ENCODE data around the gene MPL.

MPL gene

DNA sequence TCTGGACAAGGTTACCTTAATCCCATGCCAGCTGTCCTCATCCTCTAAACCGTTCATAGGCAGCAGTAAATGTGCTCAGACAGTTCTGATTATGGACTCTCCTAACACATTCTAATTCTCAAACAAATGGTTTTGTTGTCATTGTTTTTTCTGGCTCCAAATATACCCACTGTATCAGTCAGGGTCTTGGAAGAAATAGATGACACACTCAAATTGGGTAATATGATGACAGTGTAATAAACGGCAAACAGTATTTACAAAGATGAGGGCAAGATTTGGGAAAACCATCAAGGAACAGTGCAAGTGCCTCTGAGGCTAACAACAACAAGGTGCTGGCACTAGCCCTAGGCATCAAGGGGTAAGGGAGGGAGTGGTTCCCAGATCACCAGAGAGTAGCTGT is 16.9 kb downstream of the MPL start:
- Histone ChIP-seq H3K27ac (ENCODE audit: insufficient read depth in 1 of 2, low read depth in 1 of 2, low read length in 2 of 2, poor library complexity in 1 of 2, severe bottlenecking in 2 of 2) (no peak overlapping the region), H3K36me3 (ENCODE audit: control insufficient read depth in 4 of 4, insufficient read depth in 4 of 4, low read length in 3 of 4) (peaks cover 0 to 12% (median 2%) of the 10 kb centered on the region in 4 experiments), H3K4me3 (ENCODE audit: control insufficient read depth in 1 of 7, extremely low read depth in 1 of 7, insufficient read depth in 4 of 7, low read depth in 2 of 7, low read length in 6 of 7) (no peak overlapping the region), H3K9me3 (ENCODE audit: control extremely low read depth in 1 of 5, control insufficient read depth in 4 of 5, insufficient read depth in 2 of 5, low read depth in 1 of 5, low read length in 4 of 5) (no peaks in the 10 kb centered on the region), H3K27me3 (replicated peaks in 2 of 5; ENCODE audit: control insufficient read depth in 4 of 5, insufficient read depth in 5 of 5, low read length in 4 of 5) (no peaks in the 10 kb centered on the region), H3K4me1 (ENCODE audit: control extremely low read depth in 1 of 4, control insufficient read depth in 4 of 4, insufficient read depth in 4 of 4, low read length in 3 of 4) (peaks cover 0 to 19% (median 15%) of the 10 kb centered on the region in 4 experiments)
- WGBS (ENCODE audit: insufficient coverage) = 100% methylated on average over 2 of the region's 2 CpGs
- ChIA-PET POLR2A (no interaction called here), CTCF (interaction anchor here (0.6 to 1.6 kb wide), 5 partner anchors 14 to 227 kb away, joined by 3 to 4 read pairs (median 3); no protein-coding TSS in a partner anchor)
- no peak for DNase-seq

DNA sequence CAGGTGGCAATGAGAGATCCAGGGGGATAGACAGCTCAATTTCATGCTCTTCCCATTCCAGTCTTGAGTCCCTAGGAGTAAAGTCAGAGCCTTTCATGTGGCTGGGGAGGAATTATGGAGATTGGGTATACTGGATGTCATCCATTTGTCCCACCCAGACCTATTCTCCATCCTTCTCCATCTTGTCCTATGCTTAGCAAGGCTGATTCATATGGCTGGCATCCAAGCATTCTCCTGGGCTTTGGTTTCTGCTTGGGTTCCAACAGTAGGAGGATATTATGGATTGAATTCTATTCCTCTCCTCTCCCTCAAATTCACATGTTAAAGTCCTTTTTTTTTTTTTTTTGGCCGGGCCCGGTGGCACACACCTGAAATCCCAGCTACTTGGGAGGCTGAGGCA is 17.3 kb downstream of the MPL start:
- Histone ChIP-seq H3K4me3 (ENCODE audit: control insufficient read depth in 1 of 7, extremely low read depth in 1 of 7, insufficient read depth in 4 of 7, low read depth in 2 of 7, low read length in 6 of 7) (no peak overlapping the region), H3K4me1 (ENCODE audit: control extremely low read depth in 1 of 4, control insufficient read depth in 4 of 4, insufficient read depth in 4 of 4, low read length in 3 of 4) (peaks cover 2 to 24% (median 19%) of the 10 kb centered on the region in 4 experiments), H3K9me3 (ENCODE audit: control extremely low read depth in 1 of 5, control insufficient read depth in 4 of 5, insufficient read depth in 2 of 5, low read depth in 1 of 5, low read length in 4 of 5) (no peaks in the 10 kb centered on the region), H3K27ac (ENCODE audit: insufficient read depth in 1 of 2, low read depth in 1 of 2, low read length in 2 of 2, poor library complexity in 1 of 2, severe bottlenecking in 2 of 2) (no peak overlapping the region), H3K36me3 (ENCODE audit: control insufficient read depth in 4 of 4, insufficient read depth in 4 of 4, low read length in 3 of 4) (peaks cover 0 to 9% (median 4%) of the 10 kb centered on the region in 4 experiments), H3K27me3 (replicated peaks in 2 of 5; ENCODE audit: control insufficient read depth in 4 of 5, insufficient read depth in 5 of 5, low read length in 4 of 5) (no peaks in the 10 kb centered on the region)
- WGBS (ENCODE audit: insufficient coverage) = no CpG with 5 or more reads among the region's 2 CpGs
- ChIA-PET CTCF (interaction anchor here (0.6 to 1.6 kb wide), 3 partner anchors 14 to 227 kb away, joined by 3 to 4 read pairs (median 3); no protein-coding TSS in a partner anchor), POLR2A (no interaction called here)
- DNase-seq = no peak

DNA sequence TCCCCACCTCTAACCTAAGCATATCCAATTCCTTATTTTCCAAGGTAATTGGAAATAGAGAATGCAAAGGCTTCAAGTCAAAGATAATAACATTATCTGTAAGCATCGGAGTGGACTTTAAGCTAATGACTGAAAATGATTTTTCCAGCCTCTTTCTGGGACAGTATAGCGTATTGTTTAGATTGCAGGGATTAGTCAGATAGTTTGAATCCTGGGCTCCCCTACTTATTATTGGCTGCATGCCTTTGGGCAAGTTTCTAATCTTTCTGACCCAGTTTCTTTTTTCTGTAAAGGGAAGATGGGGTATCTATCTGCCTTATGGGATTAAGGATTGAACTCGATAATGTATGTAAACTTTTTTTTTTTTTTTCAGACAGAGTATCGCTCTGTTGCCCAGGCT is 19.6 kb downstream of the MPL start:
- Histone ChIP-seq H3K9me3 (ENCODE audit: control extremely low read depth in 1 of 5, control insufficient read depth in 4 of 5, insufficient read depth in 2 of 5, low read depth in 1 of 5, low read length in 4 of 5) (no peaks in the 10 kb centered on the region), H3K36me3 (ENCODE audit: control insufficient read depth in 4 of 4, insufficient read depth in 4 of 4, low read length in 3 of 4) (peaks cover 4 to 33% (median 14%) of the 10 kb centered on the region in 4 experiments), H3K27me3 (replicated peaks in 2 of 5; ENCODE audit: control insufficient read depth in 4 of 5, insufficient read depth in 5 of 5, low read length in 4 of 5) (no peaks in the 10 kb centered on the region), H3K4me3 (ENCODE audit: control insufficient read depth in 1 of 7, extremely low read depth in 1 of 7, insufficient read depth in 4 of 7, low read depth in 2 of 7, low read length in 6 of 7) (no peak overlapping the region), H3K4me1 (ENCODE audit: control extremely low read depth in 1 of 4, control insufficient read depth in 4 of 4, insufficient read depth in 4 of 4, low read length in 3 of 4) (peaks cover 2 to 40% (median 24%) of the 10 kb centered on the region in 4 experiments), H3K27ac (ENCODE audit: insufficient read depth in 1 of 2, low read depth in 1 of 2, low read length in 2 of 2, poor library complexity in 1 of 2, severe bottlenecking in 2 of 2) (no peak overlapping the region)
- ChIA-PET CTCF (interaction anchor here (0.8 to 2.4 kb wide), 7 partner anchors 10 to 127 kb away, joined by 3 to 13 read pairs (median 3); no protein-coding TSS in a partner anchor), POLR2A (no interaction called here)
- WGBS (ENCODE audit: insufficient coverage) = 100% methylated on average over 2 of the region's 4 CpGs
- no peak for DNase-seq

DNA sequence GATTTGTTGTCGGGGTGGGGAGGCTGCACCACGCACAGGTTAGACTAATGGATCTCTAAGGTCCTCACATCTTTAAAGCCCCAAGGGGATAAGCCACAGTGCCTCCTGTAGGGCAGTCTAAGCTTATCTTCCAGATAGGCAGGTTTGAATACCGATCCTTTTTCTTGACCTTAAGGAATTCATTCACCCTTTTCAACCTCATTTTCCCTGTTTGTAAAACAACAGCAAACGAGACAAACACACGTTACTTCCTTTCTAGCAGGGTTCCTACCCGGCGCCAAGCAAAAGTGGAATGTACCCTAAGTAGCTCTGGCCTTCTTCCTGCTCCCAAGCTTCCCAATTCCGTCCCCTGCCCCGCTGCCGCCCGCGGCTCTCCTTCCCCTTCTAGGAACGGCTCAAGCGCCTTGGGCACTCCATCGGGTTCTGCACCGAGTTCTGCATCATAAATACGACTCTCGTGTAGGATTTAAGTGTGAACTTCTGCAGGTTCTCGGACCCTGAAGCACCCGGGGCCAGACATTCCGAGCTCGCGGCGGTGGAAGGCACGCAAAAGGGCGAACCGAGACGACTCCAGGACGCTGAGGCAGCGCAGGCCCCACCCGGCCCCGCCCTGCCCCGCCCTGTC is 20.6 kb downstream of the MPL start:
- Histone ChIP-seq H3K4me3 (ENCODE audit: control insufficient read depth in 1 of 7, extremely low read depth in 1 of 7, insufficient read depth in 4 of 7, low read depth in 2 of 7, low read length in 6 of 7) (peak overlapping the region; percentile 77 to 97 (median 93)), H3K27ac (ENCODE audit: insufficient read depth in 1 of 2, low read depth in 1 of 2, low read length in 2 of 2, poor library complexity in 1 of 2, severe bottlenecking in 2 of 2) (peak overlapping the region; percentile 77 to 91), H3K4me1 (ENCODE audit: control extremely low read depth in 1 of 4, control insufficient read depth in 4 of 4, insufficient read depth in 4 of 4, low read length in 3 of 4) (peaks cover 2 to 33% (median 24%) of the 10 kb centered on the region in 4 experiments), H3K9me3 (ENCODE audit: control extremely low read depth in 1 of 5, control insufficient read depth in 4 of 5, insufficient read depth in 2 of 5, low read depth in 1 of 5, low read length in 4 of 5) (no peaks in the 10 kb centered on the region), H3K27me3 (replicated peaks in 2 of 5; ENCODE audit: control insufficient read depth in 4 of 5, insufficient read depth in 5 of 5, low read length in 4 of 5) (no peaks in the 10 kb centered on the region), H3K36me3 (ENCODE audit: control insufficient read depth in 4 of 4, insufficient read depth in 4 of 4, low read length in 3 of 4) (peaks cover 4 to 40% (median 18%) of the 10 kb centered on the region in 4 experiments)
- POLR2A ChIA-PET = interaction anchor here (1.2 to 1.4 kb wide), 2 partner anchors 10 to 12 kb away, joined by 3 to 8 read pairs; partner anchors contain the start of gene ELOVL1
- WGBS (ENCODE audit: insufficient coverage) = 0% methylated on average over 16 of the region's 33 CpGs
- CTCF ChIA-PET = interaction anchor here (0.7 to 2.4 kb wide), 14 partner anchors 9 to 131 kb away, joined by 3 to 13 read pairs (median 4); partner anchors contain the start of genes MED8 and SZT2
- peak; percentile 61 to 62 (median 61) for DNase-seq

DNA sequence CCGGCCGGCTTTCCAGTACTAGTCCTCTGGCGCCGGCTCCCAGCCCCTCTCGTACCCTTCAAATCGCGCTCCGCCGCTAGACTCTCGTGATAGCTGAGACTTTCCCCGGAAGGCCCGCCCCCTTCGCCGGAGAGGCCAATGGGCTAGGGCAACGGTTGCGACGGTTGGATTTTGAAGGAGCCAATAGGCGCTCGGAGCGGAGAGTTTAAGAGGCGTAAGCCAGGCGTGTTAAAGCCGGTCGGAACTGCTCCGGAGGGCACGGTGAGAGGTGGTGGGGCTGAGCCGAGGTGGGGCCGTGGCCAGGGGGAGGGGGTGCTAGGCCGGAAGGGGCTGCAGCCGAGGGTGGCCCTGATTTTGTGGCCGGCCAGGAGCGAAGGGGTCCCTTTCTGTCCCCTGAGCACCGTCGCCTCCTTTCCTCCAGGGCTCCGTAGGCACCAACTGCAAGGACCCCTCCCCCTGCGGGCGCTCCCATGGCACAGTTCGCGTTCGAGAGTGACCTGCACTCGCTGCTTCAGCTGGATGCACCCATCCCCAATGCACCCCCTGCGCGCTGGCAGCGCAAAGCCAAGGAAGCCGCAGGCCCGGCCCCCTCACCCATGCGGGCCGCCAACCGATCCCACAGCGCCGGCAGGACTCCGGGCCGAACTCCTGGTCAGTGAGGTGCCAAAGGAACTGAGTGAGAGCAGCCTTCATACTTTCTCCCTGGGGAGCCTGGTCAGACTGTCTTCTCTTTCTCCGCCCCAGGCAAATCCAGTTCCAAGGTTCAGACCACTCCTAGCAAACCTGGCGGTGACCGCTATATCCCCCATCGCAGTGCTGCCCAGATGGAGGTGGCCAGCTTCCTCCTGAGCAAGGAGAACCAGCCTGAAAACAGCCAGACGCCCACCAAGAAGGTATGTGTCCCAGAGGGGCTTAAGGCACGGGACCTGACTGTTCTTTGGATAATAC is 21.4 kb downstream of the MPL start, which contains the start of gene CDC20:
TSS of gene CDC20 (plus strand) at position 236 of the 948 bp plus-strand sequence. CDS start at position 471, 235 bp downstream.
- WGBS (ENCODE audit: insufficient coverage) = 6% methylated on average over 40 of the region's 59 CpGs
- DNase-seq = peak; percentile 95 to 97 (median 97)
- ChIA-PET CTCF (interaction anchor here (0.7 to 2.4 kb wide), 14 partner anchors 8 to 132 kb away, joined by 3 to 13 read pairs (median 4); no protein-coding TSS in a partner anchor), POLR2A (interaction anchor here (1.2 to 1.4 kb wide), 2 partner anchors 9 to 13 kb away, joined by 3 to 8 read pairs; partner anchors contain the start of gene ELOVL1)
- Histone ChIP-seq H3K27ac (ENCODE audit: insufficient read depth in 1 of 2, low read depth in 1 of 2, low read length in 2 of 2, poor library complexity in 1 of 2, severe bottlenecking in 2 of 2) (peak within 1 kb of the TSS; percentile 77 to 91), H3K4me1 (ENCODE audit: control extremely low read depth in 1 of 4, control insufficient read depth in 4 of 4, insufficient read depth in 4 of 4, low read length in 3 of 4) (peaks cover 2 to 33% (median 24%) of the 10 kb centered on the region in 4 experiments), H3K27me3 (replicated peaks in 2 of 5; ENCODE audit: control insufficient read depth in 4 of 5, insufficient read depth in 5 of 5, low read length in 4 of 5) (no peaks in the 10 kb centered on the region), H3K9me3 (ENCODE audit: control extremely low read depth in 1 of 5, control insufficient read depth in 4 of 5, insufficient read depth in 2 of 5, low read depth in 1 of 5, low read length in 4 of 5) (no peaks in the 10 kb centered on the region), H3K36me3 (ENCODE audit: control insufficient read depth in 4 of 4, insufficient read depth in 4 of 4, low read length in 3 of 4) (peaks cover 6 to 47% (median 26%) of the 10 kb centered on the region in 4 experiments), H3K4me3 (ENCODE audit: control insufficient read depth in 1 of 7, extremely low read depth in 1 of 7, insufficient read depth in 4 of 7, low read depth in 2 of 7, low read length in 6 of 7) (peak within 1 kb of the TSS; percentile 77 to 97 (median 93))

DNA sequence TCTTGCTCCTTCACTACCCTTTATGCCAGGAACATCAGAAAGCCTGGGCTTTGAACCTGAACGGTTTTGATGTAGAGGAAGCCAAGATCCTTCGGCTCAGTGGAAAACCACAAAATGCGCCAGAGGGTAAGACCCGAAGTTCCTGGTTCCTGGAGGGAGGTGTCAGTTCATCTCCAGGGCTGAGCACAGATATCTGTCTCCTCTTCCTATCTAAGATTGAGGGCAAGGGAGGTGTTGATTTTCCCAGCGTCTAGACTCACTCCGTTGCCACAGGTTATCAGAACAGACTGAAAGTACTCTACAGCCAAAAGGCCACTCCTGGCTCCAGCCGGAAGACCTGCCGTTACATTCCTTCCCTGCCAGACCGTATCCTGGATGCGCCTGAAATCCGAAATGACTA is 22.1 kb downstream of the MPL start:
- Histone ChIP-seq H3K27ac (ENCODE audit: insufficient read depth in 1 of 2, low read depth in 1 of 2, low read length in 2 of 2, poor library complexity in 1 of 2, severe bottlenecking in 2 of 2) (peak overlapping the region in 1 of 2 experiments; percentile 72), H3K27me3 (replicated peaks in 2 of 5; ENCODE audit: control insufficient read depth in 4 of 5, insufficient read depth in 5 of 5, low read length in 4 of 5) (no peaks in the 10 kb centered on the region), H3K36me3 (ENCODE audit: control insufficient read depth in 4 of 4, insufficient read depth in 4 of 4, low read length in 3 of 4) (peaks cover 9 to 50% (median 32%) of the 10 kb centered on the region in 4 experiments), H3K9me3 (ENCODE audit: control extremely low read depth in 1 of 5, control insufficient read depth in 4 of 5, insufficient read depth in 2 of 5, low read depth in 1 of 5, low read length in 4 of 5) (no peaks in the 10 kb centered on the region), H3K4me1 (ENCODE audit: control extremely low read depth in 1 of 4, control insufficient read depth in 4 of 4, insufficient read depth in 4 of 4, low read length in 3 of 4) (peaks cover 2 to 33% (median 24%) of the 10 kb centered on the region in 4 experiments), H3K4me3 (ENCODE audit: control insufficient read depth in 1 of 7, extremely low read depth in 1 of 7, insufficient read depth in 4 of 7, low read depth in 2 of 7, low read length in 6 of 7) (peak overlapping the region in 5 of 7 experiments; percentile 83 to 97 (median 96))
- DNase-seq = no peak
- ChIA-PET CTCF (interaction anchor here (1.2 to 1.7 kb wide), 3 partner anchors 22 to 123 kb away, joined by 3 to 4 read pairs (median 4); no protein-coding TSS in a partner anchor), POLR2A (no interaction called here)
- WGBS (ENCODE audit: insufficient coverage) = 84% methylated on average over 8 of the region's 11 CpGs

Data from common myeloid progenitor, CD34-positive (primary cell).